Measurements from ENCODE around the gene PPFIA2. TPM values are rescaled to one million over a fixed set of nuclear protein-coding genes. Genes with fewer than 3 reads are reported as not detected.

Gene PPFIA2
- polyA plus RNA-seq, 3 donors: not detected

DNA sequence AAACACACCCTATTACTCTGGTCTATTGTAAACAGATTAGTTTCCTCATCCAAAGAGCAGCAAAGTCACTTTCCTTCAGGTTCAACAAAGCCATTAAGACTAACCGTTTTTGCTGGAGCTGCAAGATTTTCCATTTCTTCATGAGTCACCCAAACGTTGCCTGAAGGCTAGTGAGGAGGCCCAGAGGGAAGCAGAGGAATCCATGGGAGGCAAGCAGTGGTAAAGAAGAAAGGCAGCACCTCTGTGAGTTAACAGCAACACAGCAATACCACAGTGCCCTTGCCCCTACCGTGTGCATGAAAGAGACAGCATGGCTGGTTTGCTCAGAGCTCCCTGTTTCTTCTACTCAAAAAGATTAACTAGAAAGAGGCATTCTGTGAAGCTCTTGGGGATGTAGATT lies 475.0 kb downstream of the PPFIA2 start:
- Histone ChIP-seq H3K79me2 (ENCODE audit: insufficient read depth, low read length) (no peaks in the 10 kb centered on the region), H3K9ac (ENCODE audit: insufficient read depth, low read length, poor library complexity, severe bottlenecking) (no peak overlapping the region), H4K20me1 (ENCODE audit: insufficient read depth, low read length) (no peaks in the 10 kb centered on the region), H3K27me3 (ENCODE audit: control insufficient read depth in 2 of 2, insufficient read depth in 2 of 2, low read length in 2 of 2) (no peaks in the 10 kb centered on the region), H3K4me3 (replicated peaks in 1 of 3; ENCODE audit: low read depth in 2 of 3, low read length in 3 of 3) (no peak overlapping the region), H3K27ac (ENCODE audit: low read depth in 1 of 2, low read length in 2 of 2) (no peak overlapping the region), H3K4me2 (replicated peaks; ENCODE audit: extremely low read depth, low read length, poor library complexity, severe bottlenecking) (no peak overlapping the region), H3K9me3 (replicated peaks in 1 of 2; ENCODE audit: control insufficient read depth in 1 of 2, insufficient read depth in 1 of 2, low read length in 2 of 2) (no peaks in the 10 kb centered on the region), H2AFZ (ENCODE audit: insufficient read depth, low read depth, low read length, poor library complexity, severe bottlenecking) (no peak overlapping the region), H3K36me3 (replicated peaks in 1 of 2; ENCODE audit: control insufficient read depth in 1 of 2, insufficient read depth in 2 of 2, low read length in 2 of 2) (no peaks in the 10 kb centered on the region), H3K4me1 (ENCODE audit: control insufficient read depth in 1 of 2, insufficient read depth in 2 of 2, low read length in 2 of 2) (no peaks in the 10 kb centered on the region)
- no peaks in the 10 kb centered on the region for H3K36me3 Mint-ChIP-seq
- DNase-seq: no peak
- H3K27ac Mint-ChIP-seq: no peak overlapping the region
- peaks cover 0 to 2% (median 0%) of the 10 kb centered on the region in 7 donors for H3K9me3 Mint-ChIP-seq
- intact Hi-C loops (cut with micrococcal nuclease): no loop called here
- no CpG with 5 or more reads among the region's 3 CpGs for WGBS (ENCODE audit: insufficient coverage)
- no peak overlapping the region for H3K4me3 Mint-ChIP-seq
- H3K27me3 Mint-ChIP-seq (ENCODE audit: low read depth in 3 of 3): no peaks in the 10 kb centered on the region
- H3K4me1 Mint-ChIP-seq: no peaks in the 10 kb centered on the region
- no peak for TF ChIP-seq CTCF (IDR thresholded peaks at IDR 0.05)

GRCh38 chr12:81274637-81275529 lies 484.3 kb downstream of the PPFIA2 start:
- Mint-ChIP-seq H3K36me3 (no peaks in the 10 kb centered on the region), H3K27ac (no peak overlapping the region), H3K9me3 (no peaks in the 10 kb centered on the region), H3K27me3 (ENCODE audit: low read depth in 3 of 3) (no peaks in the 10 kb centered on the region), H3K4me1 (no peaks in the 10 kb centered on the region), H3K4me3 (no peak overlapping the region)
- Histone ChIP-seq H3K9ac (ENCODE audit: insufficient read depth, low read length, poor library complexity, severe bottlenecking) (no peak overlapping the region), H3K4me1 (ENCODE audit: control insufficient read depth in 1 of 2, insufficient read depth in 2 of 2, low read length in 2 of 2) (no peaks in the 10 kb centered on the region), H3K36me3 (replicated peaks in 1 of 2; ENCODE audit: control insufficient read depth in 1 of 2, insufficient read depth in 2 of 2, low read length in 2 of 2) (no peaks in the 10 kb centered on the region), H3K79me2 (ENCODE audit: insufficient read depth, low read length) (no peaks in the 10 kb centered on the region), H2AFZ (ENCODE audit: insufficient read depth, low read depth, low read length, poor library complexity, severe bottlenecking) (no peak overlapping the region), H3K27ac (ENCODE audit: low read depth in 1 of 2, low read length in 2 of 2) (no peak overlapping the region), H3K27me3 (ENCODE audit: control insufficient read depth in 2 of 2, insufficient read depth in 2 of 2, low read length in 2 of 2) (no peaks in the 10 kb centered on the region), H3K4me3 (replicated peaks in 1 of 3; ENCODE audit: low read depth in 2 of 3, low read length in 3 of 3) (no peak overlapping the region), H3K4me2 (replicated peaks; ENCODE audit: extremely low read depth, low read length, poor library complexity, severe bottlenecking) (no peak overlapping the region), H4K20me1 (ENCODE audit: insufficient read depth, low read length) (no peaks in the 10 kb centered on the region), H3K9me3 (replicated peaks in 1 of 2; ENCODE audit: control insufficient read depth in 1 of 2, insufficient read depth in 1 of 2, low read length in 2 of 2) (no peaks in the 10 kb centered on the region)
- WGBS (ENCODE audit: insufficient coverage): no CpG with 5 or more reads among the region's 8 CpGs
- no peak for DNase-seq
- no peak for TF ChIP-seq CTCF (IDR thresholded peaks at IDR 0.05)
- intact Hi-C loops (cut with micrococcal nuclease): no loop called here

All from CD14-positive monocyte (primary cell).